IMR-90 (cell line): ENCODE data around the gene WDR37. TPM values are rescaled to one million over a fixed set of nuclear protein-coding genes. Genes with fewer than 3 reads are reported as not detected.

Experiments used
- ATAC-seq: fragments of 200-7000 bp; cut with Tn5 transposase; 2 replicates; pipeline ENCODE4 v1.9.1; 2020; ENCODE audit warnings: low read depth, mild to moderate bottlenecking, moderate library complexity
- BruUV-seq: library from RNA; stranded (reverse); fragments of 400-500 nt; replicated peaks from 2 replicates; lab custom pipeline; 2021; lab: Mats Ljungman, UMichigan
- CTCF ChIA-PET: fragments of 300-600 bp; formaldehyde crosslinking; extraction: SDS; loops from one replicate; lab custom pipeline; 2021; ENCODE audit warnings: antibody characterized with exemption; lab: Yijun Ruan, JAX
- POLR2A ChIA-PET: fragments of 300-600 bp; sonication (Branson Sonifier 250); formaldehyde crosslinking; loops from one replicate; lab custom pipeline; 2022; ENCODE audit warnings: antibody characterized with exemption; ENCODE audit not compliant: unreplicated experiment; lab: Charles Lee
- DNase-seq: peaks from one replicate; pipeline ENCODE4 v3.0.0; 2013
- H2AFZ ChIP-seq: replicated peaks from 2 replicates; pipeline ENCODE3; 2013; ENCODE audit warnings: low read length, mild to moderate bottlenecking; ENCODE audit not compliant: poor library complexity
- H2AK5ac ChIP-seq: 2 replicates; pipeline ENCODE4 v1.6.1; 2013; ENCODE audit warnings: low read depth, low read length, inconsistent platforms
- H2AK9ac ChIP-seq: replicated peaks from 2 replicates; pipeline ENCODE3; 2013; ENCODE audit warnings: mild to moderate bottlenecking, low read depth, low read length, moderate library complexity; ENCODE audit not compliant: poor library complexity
- H2BK120ac ChIP-seq: 2 replicates; pipeline ENCODE4 v1.6.1; 2013; ENCODE audit warnings: low read depth, low read length, inconsistent platforms
- H2BK15ac ChIP-seq: 3 replicates; pipeline ENCODE4 v1.6.1; 2013; ENCODE audit warnings: low read depth, low read length, inconsistent platforms
- H2BK20ac ChIP-seq: 2 replicates; pipeline ENCODE4 v1.6.1; 2013; ENCODE audit warnings: low read depth, mild to moderate bottlenecking, inconsistent platforms, low read length, moderate library complexity
- H2BK5ac ChIP-seq: 2 replicates; pipeline ENCODE4 v1.6.1; 2013; ENCODE audit warnings: mild to moderate bottlenecking, low read depth, low read length, inconsistent platforms; ENCODE audit not compliant: poor library complexity, severe bottlenecking
- H3K14ac ChIP-seq: replicated peaks from 2 replicates; pipeline ENCODE4 v1.6.1; 2013; ENCODE audit warnings: low read depth, low read length, inconsistent platforms
- H3K18ac ChIP-seq: 2 replicates; pipeline ENCODE4 v1.6.1; 2013; ENCODE audit warnings: low read depth, low read length, control low read depth
- H3K23ac ChIP-seq: 2 replicates; pipeline ENCODE4 v1.6.1; 2013; ENCODE audit warnings: low read depth, low read length, inconsistent platforms
- H3K27ac ChIP-seq: 2 replicates; pipeline ENCODE4 v1.5.1; 2013; ENCODE audit warnings: mild to moderate bottlenecking, control low read depth, low read length; ENCODE audit not compliant: insufficient read depth
- H3K27me3 ChIP-seq: 2 replicates; pipeline ENCODE4 v1.6.1; 2013; ENCODE audit warnings: low read length; ENCODE audit not compliant: control insufficient read depth, insufficient read depth
- H3K36me3 ChIP-seq: 2 replicates; pipeline ENCODE4 v1.6.1; 2013; ENCODE audit warnings: low read length, mixed read lengths; ENCODE audit not compliant: control insufficient read depth, insufficient read depth
- H3K4ac ChIP-seq: 2 replicates; pipeline ENCODE4 v1.6.1; 2013; ENCODE audit warnings: low read depth, low read length, inconsistent platforms
- H3K4me1 ChIP-seq: 2 replicates; pipeline ENCODE4 v1.6.1; 2013; ENCODE audit warnings: low read length, mixed read lengths; ENCODE audit not compliant: control insufficient read depth, insufficient read depth
- H3K4me2 ChIP-seq: 2 replicates; pipeline ENCODE4 v1.6.1; 2013; ENCODE audit warnings: low read depth, mild to moderate bottlenecking, control low read depth, low read length, moderate library complexity
- H3K4me3 ChIP-seq: 2 replicates; pipeline ENCODE4 v1.5.1; 2013; ENCODE audit warnings: low read depth, mild to moderate bottlenecking, control low read depth, low read length, moderate library complexity; ENCODE audit not compliant: insufficient read depth
- H3K56ac ChIP-seq: 2 replicates; pipeline ENCODE4 v1.6.1; 2013; ENCODE audit warnings: low read length, inconsistent platforms; ENCODE audit not compliant: insufficient read depth; ENCODE audit errors: extremely low read depth
- H3K79me1 ChIP-seq, 2 experiments: 2 replicates each; pipeline ENCODE4 v1.6.1; 2013; ENCODE audit warnings: low read length in 2 of 2, inconsistent platforms in 1 of 2, low read depth in 1 of 2
- H3K9ac ChIP-seq: 2 replicates; pipeline ENCODE4 v1.6.1; 2013; ENCODE audit warnings: low read depth, low read length, control low read depth
- H3K9me1 ChIP-seq: 2 replicates; pipeline ENCODE4 v1.6.1; 2013; ENCODE audit warnings: low read length, inconsistent platforms; ENCODE audit not compliant: insufficient read depth
- H3K9me3 ChIP-seq: 2 replicates; pipeline ENCODE4 v1.6.1; 2013; ENCODE audit warnings: low read length; ENCODE audit not compliant: control insufficient read depth, insufficient read depth
- H4K20me1 ChIP-seq: 2 replicates; pipeline ENCODE4 v1.6.1; 2013; ENCODE audit warnings: low read length, inconsistent platforms; ENCODE audit not compliant: insufficient read depth
- H4K5ac ChIP-seq: 2 replicates; pipeline ENCODE4 v1.6.1; 2013; ENCODE audit warnings: mild to moderate bottlenecking, low read depth, low read length, control low read depth
- H4K8ac ChIP-seq, 2 experiments: 2 replicates each; pipeline ENCODE4 v1.6.1; 2013; ENCODE audit warnings: low read depth in 2 of 2, low read length in 2 of 2, control low read depth in 1 of 2, inconsistent platforms in 1 of 2
- H4K91ac ChIP-seq: 2 replicates; pipeline ENCODE4 v1.6.1; 2013; ENCODE audit warnings: low read depth, low read length, inconsistent platforms; ENCODE audit not compliant: insufficient read depth
- BHLHE40 ChIP-seq: fragments of 150-350 bp; IDR thresholded peaks from 2 replicates; pipeline ENCODE4 v1.6.1; 2016; ENCODE audit warnings: mild to moderate bottlenecking, low read depth, low read length
- CEBPB ChIP-seq: IDR thresholded peaks from 2 replicates; pipeline ENCODE4 v1.6.1; 2012; ENCODE audit warnings: low read depth, low read length, improper control_type of control experiment
- CHD1 ChIP-seq: IDR thresholded peaks from 2 replicates; pipeline ENCODE4 v1.6.1; 2012; ENCODE audit warnings: low read depth, low read length, improper control_type of control experiment
- CTCF ChIP-seq: conservative IDR thresholded peaks from 2 replicates; pipeline ENCODE4 v1.5.1; 2012; ENCODE audit warnings: mild to moderate bottlenecking, low read depth, low read length, improper control_type of control experiment
- FOS ChIP-seq: fragments of 150-350 bp; IDR thresholded peaks from 2 replicates; pipeline ENCODE4 v1.6.1; 2016; ENCODE audit warnings: low read depth, low read length
- MAFK ChIP-seq: IDR thresholded peaks from 2 replicates; pipeline ENCODE4 v1.6.1; 2012; ENCODE audit warnings: low read depth, low read length, improper control_type of control experiment
- MAZ ChIP-seq: IDR thresholded peaks from 2 replicates; pipeline ENCODE4 v1.6.1; 2012; ENCODE audit warnings: low read depth, mild to moderate bottlenecking, low read length, improper control_type of control experiment, moderate library complexity, borderline replicate concordance
- MXI1 ChIP-seq: IDR thresholded peaks from 2 replicates; pipeline ENCODE4 v1.6.1; 2012; ENCODE audit warnings: low read depth, mild to moderate bottlenecking, low read length, moderate library complexity, borderline replicate concordance
- NFE2L2 ChIP-seq: fragments of 150-350 bp; IDR thresholded peaks from 2 replicates; pipeline ENCODE4 v1.6.1; 2016; ENCODE audit warnings: low read depth, mild to moderate bottlenecking, low read length
- POLR2A ChIP-seq: IDR thresholded peaks from 2 replicates; pipeline ENCODE4 v1.6.1; 2012; ENCODE audit warnings: mild to moderate bottlenecking, low read depth, low read length
- RAD21 ChIP-seq: IDR thresholded peaks from 2 replicates; pipeline ENCODE4 v1.6.1; 2012; ENCODE audit warnings: low read length, improper control_type of control experiment
- RCOR1 ChIP-seq: IDR thresholded peaks from 2 replicates; pipeline ENCODE4 v1.6.1; 2012; ENCODE audit warnings: mild to moderate bottlenecking, low read length, improper control_type of control experiment; ENCODE audit not compliant: insufficient replicate concordance
- RFX5 ChIP-seq: IDR thresholded peaks from 2 replicates; pipeline ENCODE4 v1.8.0; 2012; ENCODE audit warnings: low read depth, mild to moderate bottlenecking, low read length, moderate library complexity
- SMC3 ChIP-seq: fragments of 150-350 bp; IDR thresholded peaks from 2 replicates; pipeline ENCODE4 v1.6.1; 2016; ENCODE audit warnings: low read depth, mild to moderate bottlenecking, antibody characterized with exemption, low read length, moderate library complexity
- USF2 ChIP-seq: fragments of 150-350 bp; IDR thresholded peaks from 2 replicates; pipeline ENCODE4 v1.6.1; 2017; ENCODE audit warnings: mild to moderate bottlenecking, antibody characterized with exemption, low read length, low read depth
- WGBS, 2 experiments: methylation state at CpG; one replicate each; pipeline versions ENCODE4 v1.1.5 to v1.1.7; 2013; ENCODE audit warnings: missing lambda C conversion rate in 2 of 2; ENCODE audit not compliant: insufficient read length in 1 of 2; ENCODE audit errors: extremely low coverage in 2 of 2; 5-methylcytosine and 5-hydroxymethylcytosine counted together
- dilution Hi-C: fragments of 300-500 bp; cut with HindIII; formaldehyde crosslinking; loops from one replicate; pipeline ENCODE4 v1.14.3; 2018; ENCODE audit warnings: low sequenced_read_pairs; ENCODE audit not compliant: unreplicated experiment
- in situ Hi-C: fragments of 300-500 bp; cut with MboI; formaldehyde crosslinking; loops from 3 replicates; pipeline ENCODE4 v1.14.3; 2019; ENCODE audit warnings: low sequenced_read_pairs, inconsistent platforms, mixed read lengths
- intact Hi-C: fragments of 100-400 bp; cut with micrococcal nuclease; formaldehyde crosslinking; loops from 2 replicates; pipeline ENCODE4 v1.10.0; 2022
- polyA plus RNA-seq, 3 experiments: library from polyadenylated mRNA; depleted of rRNA; stranded (reverse); fragments of >200 nt; gene quantifications; 2 replicates each; pipeline ENCODE4 v1.2.3, GENCODE V29; 2012; ENCODE audit warnings: low replicate concordance in 1 of 3
- total RNA-seq: library from RNA; depleted of rRNA; stranded (reverse); fragments of >200 nt; gene quantifications from 2 replicates; pipeline ENCODE4 v1.2.3, GENCODE V29; 2012
- TF ChIP-seq, protein P1 (sequence below): fragments of 150-350 bp; IDR thresholded peaks from 2 replicates; pipeline ENCODE4 v1.6.1; 2016; ENCODE audit warnings: low read depth, mild to moderate bottlenecking, low read length, moderate library complexity, borderline replicate concordance

The WDR37 gene
- total and polyA plus RNA-seq, 2 of the 4 experiments (the other 2 are of a cell fraction) = 12.7 to 14.5 TPM

DNA sequence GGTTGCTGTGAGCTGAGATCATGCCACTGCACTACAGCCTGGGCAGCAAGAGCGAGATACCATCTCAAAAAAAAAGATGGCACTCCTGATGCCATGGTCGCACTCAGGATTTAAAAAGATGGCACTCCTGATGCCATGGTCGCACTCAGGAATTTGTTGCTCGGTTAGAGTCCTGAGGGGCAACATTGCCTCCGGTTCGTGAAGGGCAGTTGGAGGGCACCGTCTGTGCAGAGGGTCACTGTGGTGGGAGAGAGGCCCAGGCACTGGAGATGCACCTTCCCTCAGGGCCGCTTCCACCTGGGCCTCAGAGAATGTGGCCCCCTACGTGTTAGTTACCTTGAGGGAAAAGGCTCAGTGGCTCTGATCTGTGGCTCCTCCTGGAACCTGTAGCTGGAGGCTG, 49.6 kb upstream of the WDR37 start:
- H3K4me2 ChIP-seq = no peak overlapping the region
- peaks cover 8% of the 10 kb centered on the region; the same call in 1 of the 2 replicates for H3K9me1 ChIP-seq
- H3K27ac ChIP-seq = no peak overlapping the region
- no TSS peak for BruUV-seq
- no peak overlapping the region for H2AFZ ChIP-seq
- in situ Hi-C loops (no loop called here), dilution Hi-C loops (no loop called here), intact Hi-C loops (no loop called here)
- CTCF ChIA-PET = no interaction called here
- H3K9me3 ChIP-seq = 0 out of 2 replicates have a peak, but pooled peaks cover 2% of the 10 kb centered on the region
- no peak overlapping the region for H4K91ac ChIP-seq
- no peak overlapping the region for H3K9ac ChIP-seq
- H3K36me3 ChIP-seq = peaks cover 65% of the 10 kb centered on the region
- H2BK15ac ChIP-seq = no peak overlapping the region
- DNase-seq = no peak
- H2AK5ac ChIP-seq = no peak overlapping the region
- H2AK9ac ChIP-seq = no peak overlapping the region
- H3K14ac ChIP-seq = no peak overlapping the region
- no peaks in the 10 kb centered on the region for H3K4me1 ChIP-seq
- H3K79me1 ChIP-seq = peaks cover 29 to 43% of the 10 kb centered on the region in 2 experiments
- WGBS, 2 experiments = 91% methylated on average over 3 of the region's 9 CpGs; no CpG with 5 or more reads in 1 of the 2 experiments
- no peak overlapping the region for H3K18ac ChIP-seq
- no peaks in the 10 kb centered on the region for H3K27me3 ChIP-seq
- H3K4ac ChIP-seq = no peak overlapping the region
- H4K20me1 ChIP-seq = peaks cover 26% of the 10 kb centered on the region
- no peak overlapping the region for H4K8ac ChIP-seq
- POLR2A ChIA-PET = no interaction called here
- TF ChIP-seq BHLHE40 (no peak), MAFK (no peak), RAD21 (no peak), POLR2A (no peak), MAZ (no peak), FOS (no peak), CEBPB (no peak), RFX5 (no peak), NFE2L2 (no peak), USF2 (no peak), MXI1 (no peak), RCOR1 (no peak), CTCF (no peak), CHD1 (no peak), SMC3 (no peak)
- TF ChIP-seq, protein P1, sequence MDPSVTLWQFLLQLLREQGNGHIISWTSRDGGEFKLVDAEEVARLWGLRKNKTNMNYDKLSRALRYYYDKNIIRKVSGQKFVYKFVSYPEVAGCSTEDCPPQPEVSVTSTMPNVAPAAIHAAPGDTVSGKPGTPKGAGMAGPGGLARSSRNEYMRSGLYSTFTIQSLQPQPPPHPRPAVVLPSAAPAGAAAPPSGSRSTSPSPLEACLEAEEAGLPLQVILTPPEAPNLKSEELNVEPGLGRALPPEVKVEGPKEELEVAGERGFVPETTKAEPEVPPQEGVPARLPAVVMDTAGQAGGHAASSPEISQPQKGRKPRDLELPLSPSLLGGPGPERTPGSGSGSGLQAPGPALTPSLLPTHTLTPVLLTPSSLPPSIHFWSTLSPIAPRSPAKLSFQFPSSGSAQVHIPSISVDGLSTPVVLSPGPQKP = no peak
- no peak for ATAC-seq
- no peak overlapping the region for H2BK120ac ChIP-seq
- H3K23ac ChIP-seq = no peak overlapping the region
- H3K56ac ChIP-seq = no peak overlapping the region
- H4K5ac ChIP-seq = no peak overlapping the region
- no peak overlapping the region for H3K4me3 ChIP-seq
- H2BK20ac ChIP-seq = no peak overlapping the region
- H2BK5ac ChIP-seq = no peak overlapping the region
